ENCODE measurements around the gene SLC13A3. TPM values are rescaled to one million over a fixed set of nuclear protein-coding genes. Genes with fewer than 3 reads are reported as not detected.

SLC13A3 gene
- total RNA-seq, 4 donors from 2014 or later, result 0.62 to 1.6 (median 0.80) TPM

DNA sequence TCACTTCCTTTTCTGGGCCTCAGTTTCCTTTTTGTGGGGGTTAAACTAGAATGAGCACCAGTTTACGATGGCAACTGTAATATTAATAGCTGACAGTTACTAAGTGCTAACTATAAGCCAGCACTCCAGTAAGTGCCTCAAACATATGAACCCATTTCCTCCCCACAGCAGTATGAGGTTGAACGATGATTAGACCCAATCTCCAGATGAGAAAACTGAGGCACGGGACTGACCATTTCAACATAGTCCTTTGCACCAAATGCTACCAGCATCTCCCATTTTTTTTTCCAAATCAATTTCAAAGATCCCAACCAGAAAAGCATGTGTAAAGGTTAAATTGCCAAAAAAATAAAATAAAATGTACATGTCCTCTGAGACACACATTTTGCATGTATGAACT lies 7.1 kb downstream of the SLC13A3 start:
- Histone ChIP-seq H3K9me3 (no peaks in the 10 kb centered on the region), H3K4me3 (no peak overlapping the region), H3K4me1 (no peaks in the 10 kb centered on the region), H3K36me3 (no peaks in the 10 kb centered on the region), H3K27me3 (no peaks in the 10 kb centered on the region), H3K27ac (no peak overlapping the region)
- 95 to 97% methylated on average over 2 to 3 of the region's 3 CpGs for WGBS, 2 donors (ENCODE audit: low coverage in 1 of 2)
- ATAC-seq, result no peak
- TF ChIP-seq POLR2AphosphoS5 (IDR thresholded peaks at IDR 0.05), result no peak
- TF ChIP-seq EP300 (IDR thresholded peaks at IDR 0.05), result no peak
- TF ChIP-seq, protein P1, sequence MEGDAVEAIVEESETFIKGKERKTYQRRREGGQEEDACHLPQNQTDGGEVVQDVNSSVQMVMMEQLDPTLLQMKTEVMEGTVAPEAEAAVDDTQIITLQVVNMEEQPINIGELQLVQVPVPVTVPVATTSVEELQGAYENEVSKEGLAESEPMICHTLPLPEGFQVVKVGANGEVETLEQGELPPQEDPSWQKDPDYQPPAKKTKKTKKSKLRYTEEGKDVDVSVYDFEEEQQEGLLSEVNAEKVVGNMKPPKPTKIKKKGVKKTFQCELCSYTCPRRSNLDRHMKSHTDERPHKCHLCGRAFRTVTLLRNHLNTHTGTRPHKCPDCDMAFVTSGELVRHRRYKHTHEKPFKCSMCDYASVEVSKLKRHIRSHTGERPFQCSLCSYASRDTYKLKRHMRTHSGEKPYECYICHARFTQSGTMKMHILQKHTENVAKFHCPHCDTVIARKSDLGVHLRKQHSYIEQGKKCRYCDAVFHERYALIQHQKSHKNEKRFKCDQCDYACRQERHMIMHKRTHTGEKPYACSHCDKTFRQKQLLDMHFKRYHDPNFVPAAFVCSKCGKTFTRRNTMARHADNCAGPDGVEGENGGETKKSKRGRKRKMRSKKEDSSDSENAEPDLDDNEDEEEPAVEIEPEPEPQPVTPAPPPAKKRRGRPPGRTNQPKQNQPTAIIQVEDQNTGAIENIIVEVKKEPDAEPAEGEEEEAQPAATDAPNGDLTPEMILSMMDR (IDR thresholded peaks at IDR 0.05), result no peak
- TF ChIP-seq POLR2A (IDR thresholded peaks at IDR 0.05), result no peak

DNA sequence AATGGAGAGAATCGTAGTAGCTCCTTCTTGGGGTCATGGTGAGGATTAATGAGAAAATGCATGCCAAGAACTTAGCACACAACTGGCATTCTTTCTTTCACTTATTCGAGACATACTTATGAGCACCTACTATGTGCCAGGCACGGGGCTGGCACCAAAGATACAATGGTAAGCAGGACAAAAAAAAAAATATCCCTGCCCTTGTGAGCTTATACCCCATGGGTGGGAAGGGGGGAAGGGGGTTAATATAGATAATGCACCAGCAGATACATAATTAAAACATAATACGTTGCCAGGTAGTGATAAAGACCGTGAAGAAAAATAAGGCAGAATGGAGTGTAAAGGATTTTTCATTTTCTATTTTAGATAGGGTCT lies 8.3 kb downstream of the SLC13A3 start:
- Histone ChIP-seq H3K27me3 (no peaks in the 10 kb centered on the region), H3K27ac (no peak overlapping the region), H3K9me3 (no peaks in the 10 kb centered on the region), H3K4me1 (no peaks in the 10 kb centered on the region), H3K4me3 (no peak overlapping the region), H3K36me3 (no peaks in the 10 kb centered on the region)
- no peak for TF ChIP-seq POLR2A (IDR thresholded peaks at IDR 0.05)
- no peak for TF ChIP-seq EP300 (IDR thresholded peaks at IDR 0.05)
- TF ChIP-seq, protein P1 (IDR thresholded peaks at IDR 0.05), result no peak
- TF ChIP-seq POLR2AphosphoS5 (IDR thresholded peaks at IDR 0.05), result no peak
- no peak for ATAC-seq
- WGBS, 2 donors (ENCODE audit: low coverage in 1 of 2), result 69 to 100% methylated on average over 2 to 5 of the region's 5 CpGs

DNA sequence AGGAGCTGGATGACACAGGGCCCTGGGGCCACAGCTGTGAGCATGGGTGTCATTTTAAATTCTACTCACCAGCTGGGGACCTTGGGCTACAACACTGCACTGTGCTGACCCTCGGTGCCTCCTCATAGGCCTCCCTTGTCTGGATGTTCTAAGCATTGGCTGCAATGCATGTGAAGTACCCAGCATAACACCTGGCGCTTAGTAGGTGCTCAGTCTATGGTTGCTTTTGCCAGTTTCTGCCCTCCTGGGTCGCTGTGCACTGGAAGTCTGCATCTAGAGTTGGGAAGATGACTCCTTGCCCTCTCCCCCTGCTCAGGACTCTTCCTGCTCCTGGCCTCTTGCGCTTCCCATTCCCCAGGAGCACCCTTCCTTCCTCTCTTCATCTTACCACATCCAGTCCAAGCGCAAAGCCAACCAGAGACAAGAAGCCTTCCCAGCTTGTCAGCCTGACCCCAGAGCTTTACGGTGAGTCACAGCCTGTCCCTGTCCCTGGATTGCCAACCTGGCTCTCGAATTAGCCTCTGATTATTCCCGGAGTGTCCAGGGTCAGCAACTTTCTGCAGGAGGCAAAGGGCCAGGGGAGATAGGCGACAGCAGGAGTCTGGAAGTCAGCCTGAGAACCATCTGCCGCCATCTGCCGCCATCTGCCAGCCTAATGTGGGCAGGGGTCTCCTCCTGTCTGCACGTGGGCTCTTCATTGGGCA lies 8.8 kb downstream of the SLC13A3 start:
- TF ChIP-seq POLR2A (IDR thresholded peaks at IDR 0.05), result no peak
- TF ChIP-seq, protein P1 (IDR thresholded peaks at IDR 0.05), result no peak
- no peak for TF ChIP-seq POLR2AphosphoS5 (IDR thresholded peaks at IDR 0.05)
- TF ChIP-seq EP300 (IDR thresholded peaks at IDR 0.05), result no peak
- H3K27ac ChIP-seq, result no peak overlapping the region
- H3K4me3 ChIP-seq, result no peak overlapping the region
- H3K27me3 ChIP-seq, result peaks cover 3% of the 10 kb centered on the region
- H3K4me1 ChIP-seq, result no peaks in the 10 kb centered on the region
- no peaks in the 10 kb centered on the region for H3K36me3 ChIP-seq
- H3K9me3 ChIP-seq, result no peaks in the 10 kb centered on the region
- 75 to 84% methylated on average over 6 to 7 of the region's 12 CpGs for WGBS, 2 donors (ENCODE audit: low coverage in 1 of 2)
- ATAC-seq, result no peak

DNA sequence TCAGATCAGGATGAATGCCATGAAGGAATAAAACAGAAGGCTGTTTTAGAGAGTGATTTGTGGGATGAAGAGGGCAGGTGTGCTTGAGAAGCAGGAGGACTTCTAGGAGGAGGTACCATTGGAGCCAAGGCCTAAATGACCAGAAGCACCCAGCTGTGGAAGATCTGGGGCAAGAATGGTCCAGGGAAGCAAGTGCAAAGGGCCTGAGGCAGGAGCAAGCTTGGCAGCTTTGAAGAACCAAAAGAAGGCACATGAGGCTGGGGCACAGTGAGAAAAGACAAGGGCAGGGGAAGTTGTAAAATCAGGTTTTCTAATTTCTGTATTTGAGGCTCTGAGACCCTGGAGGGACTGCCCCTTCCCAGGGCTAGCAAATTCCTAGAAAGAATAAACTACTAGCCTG lies 9.8 kb downstream of the SLC13A3 start:
- H3K27ac ChIP-seq, result no peak overlapping the region
- TF ChIP-seq EP300 (IDR thresholded peaks at IDR 0.05) (no peak), POLR2AphosphoS5 (IDR thresholded peaks at IDR 0.05) (no peak), POLR2A (IDR thresholded peaks at IDR 0.05) (no peak)
- TF ChIP-seq, protein P1 (IDR thresholded peaks at IDR 0.05), result no peak
- H3K27me3 ChIP-seq, result peaks cover 8% of the 10 kb centered on the region
- H3K9me3 ChIP-seq, result no peaks in the 10 kb centered on the region
- no peaks in the 10 kb centered on the region for H3K36me3 ChIP-seq
- no peaks in the 10 kb centered on the region for H3K4me1 ChIP-seq
- no peak overlapping the region for H3K4me3 ChIP-seq
- no peak for ATAC-seq

DNA sequence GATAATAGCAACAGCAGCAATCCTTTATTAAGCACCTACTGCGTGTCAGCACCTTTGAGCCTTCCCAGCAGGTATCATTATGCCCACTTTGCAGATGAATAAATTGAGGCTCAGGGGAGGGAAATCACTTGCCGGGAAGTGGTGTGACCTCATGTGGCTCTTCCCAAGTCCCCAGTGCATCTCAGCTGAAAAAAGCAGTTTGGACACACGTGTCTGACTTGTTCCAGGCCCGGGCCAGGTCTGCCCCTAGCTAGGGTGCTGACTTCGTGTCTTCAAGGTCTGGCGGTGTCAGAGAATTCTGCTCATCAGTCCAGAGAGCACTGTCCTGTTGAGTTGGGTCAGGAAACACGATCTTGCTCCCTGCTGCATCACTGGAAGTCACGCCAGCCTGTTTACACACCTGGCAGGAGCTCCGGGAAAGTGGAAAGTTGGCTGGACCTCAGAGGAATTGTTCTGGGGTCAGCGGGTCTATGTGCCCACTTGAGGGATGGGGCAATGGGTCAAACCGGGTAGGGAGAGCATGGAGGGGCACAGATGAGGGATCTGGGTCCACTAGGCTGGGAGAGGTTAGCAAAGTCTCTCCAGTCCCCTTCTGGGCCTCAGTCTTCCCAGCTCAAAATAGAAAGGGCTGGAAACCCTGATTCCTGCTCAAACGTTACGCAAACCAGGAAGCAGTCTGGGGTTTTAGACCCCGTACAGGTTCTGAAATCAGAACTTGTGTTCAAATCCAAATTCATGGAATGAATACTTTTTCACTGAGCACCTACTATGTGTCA lies 10.5 kb downstream of the SLC13A3 start:
- Histone ChIP-seq H3K27ac (no peak overlapping the region), H3K4me3 (no peak overlapping the region), H3K9me3 (no peaks in the 10 kb centered on the region), H3K36me3 (no peaks in the 10 kb centered on the region), H3K4me1 (no peaks in the 10 kb centered on the region), H3K27me3 (peaks cover 8% of the 10 kb centered on the region)
- no peak for ATAC-seq
- WGBS, 2 donors (ENCODE audit: low coverage in 1 of 2), result 52 to 65% methylated on average over 4 to 7 of the region's 14 CpGs
- TF ChIP-seq, protein P1 (IDR thresholded peaks at IDR 0.05), result no peak
- no peak for TF ChIP-seq POLR2A (IDR thresholded peaks at IDR 0.05)
- no peak for TF ChIP-seq EP300 (IDR thresholded peaks at IDR 0.05)
- no peak for TF ChIP-seq POLR2AphosphoS5 (IDR thresholded peaks at IDR 0.05)

All from gastroesophageal sphincter (tissue), 4 donors.